GM19455 (cell line): ENCODE data around the gene ATP2A1.
"Not testable (repeated sequence)": the region's sequence is repeated elsewhere in the genome, so short reads cannot be mapped to it uniquely, and the experiment has no call there.

Experiments used
- ATAC-seq: cut with Tn5 transposase; IDR thresholded peaks from one replicate; pipeline ENCODE4 v1.9.1; 2021; ENCODE audit not compliant: unreplicated experiment

ATP2A1 gene

DNA sequence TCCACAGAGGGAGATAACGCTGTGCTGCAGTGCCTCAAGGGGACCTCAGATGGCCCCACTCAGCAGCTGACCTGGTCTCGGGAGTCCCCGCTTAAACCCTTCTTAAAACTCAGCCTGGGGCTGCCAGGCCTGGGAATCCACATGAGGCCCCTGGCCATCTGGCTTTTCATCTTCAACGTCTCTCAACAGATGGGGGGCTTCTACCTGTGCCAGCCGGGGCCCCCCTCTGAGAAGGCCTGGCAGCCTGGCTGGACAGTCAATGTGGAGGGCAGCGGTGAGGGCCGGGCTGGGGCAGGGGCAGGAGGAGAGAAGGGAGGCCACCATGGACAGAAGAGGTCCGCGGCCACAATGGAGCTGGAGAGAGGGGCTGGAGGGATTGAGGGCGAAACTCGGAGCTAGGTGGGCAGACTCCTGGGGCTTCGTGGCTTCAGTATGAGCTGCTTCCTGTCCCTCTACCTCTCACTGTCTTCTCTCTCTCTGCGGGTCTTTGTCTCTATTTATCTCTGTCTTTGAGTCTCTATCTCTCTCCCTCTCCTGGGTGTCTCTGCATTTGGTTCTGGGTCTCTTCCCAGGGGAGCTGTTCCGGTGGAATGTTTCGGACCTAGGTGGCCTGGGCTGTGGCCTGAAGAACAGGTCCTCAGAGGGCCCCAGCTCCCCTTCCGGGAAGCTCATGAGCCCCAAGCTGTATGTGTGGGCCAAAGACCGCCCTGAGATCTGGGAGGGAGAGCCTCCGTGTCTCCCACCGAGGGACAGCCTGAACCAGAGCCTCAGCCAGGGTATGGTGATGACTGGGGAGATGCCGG, 54.3 kb downstream of the ATP2A1 start:
- no peak for ATAC-seq

- ATAC-seq = no peak
These were observed 54.9 kb downstream of the ATP2A1 start for GRCh38 chr16:28933171-28933570.

DNA sequence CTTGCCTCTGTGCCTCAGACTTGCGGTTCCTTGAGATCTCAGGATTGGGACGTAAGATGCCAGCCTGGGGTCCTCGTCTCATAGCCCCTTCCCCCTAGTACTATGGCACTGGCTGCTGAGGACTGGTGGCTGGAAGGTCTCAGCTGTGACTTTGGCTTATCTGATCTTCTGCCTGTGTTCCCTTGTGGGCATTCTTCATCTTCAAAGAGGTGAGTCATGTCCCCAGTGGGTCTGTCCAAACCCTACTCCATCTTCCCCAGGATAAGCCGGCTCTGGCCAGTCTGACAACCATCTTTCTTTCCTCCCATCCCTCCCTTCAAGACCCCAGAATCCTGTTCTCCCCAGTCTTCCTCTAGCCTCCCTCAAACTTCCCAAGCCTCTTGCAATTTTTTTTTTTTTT, 57.1 kb downstream of the ATP2A1 start:
- ATAC-seq = no peak

- no peak for ATAC-seq
These were observed 57.9 kb downstream of the ATP2A1 start for GRCh38 chr16:28935924-28936783.

GRCh38 chr16:28936784-28937155, 58.5 kb downstream of the ATP2A1 start:
- no peak for ATAC-seq

GRCh38 chr16:28937222-28937876, 59.1 kb downstream of the ATP2A1 start:
- ATAC-seq = no peak

GRCh38 chr16:28938721-28939120, 60.4 kb downstream of the ATP2A1 start:
- ATAC-seq = no peak

DNA sequence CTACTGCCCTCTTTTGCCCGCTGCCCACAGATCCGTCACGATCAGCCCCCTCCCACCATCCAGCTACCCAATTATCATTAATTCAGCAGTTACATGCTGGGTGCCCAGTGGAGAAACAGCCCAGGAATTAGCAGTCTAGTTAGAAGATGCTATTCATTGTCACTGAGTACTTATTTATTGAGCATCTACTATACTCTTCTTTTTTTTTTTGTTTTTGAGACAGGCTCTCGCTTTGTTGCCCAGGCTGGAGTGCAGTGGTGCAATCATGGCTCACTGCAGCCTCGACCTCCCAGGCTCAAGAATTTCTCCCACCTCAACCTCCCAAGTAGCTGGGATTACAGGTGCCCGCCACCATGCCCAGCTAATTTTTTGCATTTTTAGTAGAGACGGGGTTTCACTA, 61.5 kb downstream of the ATP2A1 start:
- not testable (repeated sequence) for ATAC-seq

DNA sequence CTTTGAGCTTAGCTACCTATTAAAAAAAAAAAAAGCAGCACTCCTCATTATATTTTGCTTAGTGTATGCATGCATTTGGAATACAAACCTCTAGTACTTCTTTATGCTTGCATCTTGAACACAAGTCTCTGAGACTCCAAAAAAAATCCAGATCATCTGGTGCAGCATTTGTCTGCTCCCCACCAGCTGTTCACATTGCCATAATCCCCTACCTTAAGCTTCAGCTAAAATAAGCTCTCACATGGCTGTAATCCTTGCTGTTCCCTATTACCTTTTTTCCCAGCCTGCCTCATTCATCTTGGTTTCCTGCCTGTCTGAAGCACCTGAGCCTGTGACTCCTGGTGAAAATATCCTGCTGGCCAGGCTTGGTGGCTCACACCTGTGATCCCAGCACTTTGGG, 65.0 kb downstream of the ATP2A1 start:
- ATAC-seq = no peak

DNA sequence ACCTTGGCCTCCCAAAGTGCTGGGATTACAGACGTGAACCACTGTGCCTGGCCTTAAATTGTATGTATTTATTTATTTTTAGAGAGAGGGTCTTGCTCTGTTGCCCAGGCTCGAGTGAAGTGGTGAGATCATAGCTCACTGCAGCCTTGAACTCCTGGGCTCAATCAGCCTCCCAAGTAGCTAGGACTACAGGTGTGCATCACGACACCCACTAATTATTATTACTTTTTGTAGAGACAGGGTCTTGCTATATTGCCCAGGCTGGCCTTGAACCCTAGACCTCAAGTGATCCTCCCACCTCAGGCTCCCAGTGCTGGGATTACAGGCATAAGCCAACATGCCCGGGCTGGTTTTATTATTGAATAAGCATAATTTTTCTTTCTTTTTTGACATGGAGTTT, 68.4 kb downstream of the ATP2A1 start:
- no peak for ATAC-seq

- ATAC-seq = peak; percentile 91
These were observed 72.5 kb downstream of the ATP2A1 start, which contains the start of gene NFATC2IP for GRCh38 chr16:28950648-28951409. Gene NFATC2IP (plus strand): TSS chr16:28950937. CDS start chr16:28951012, 75 bp downstream.

DNA sequence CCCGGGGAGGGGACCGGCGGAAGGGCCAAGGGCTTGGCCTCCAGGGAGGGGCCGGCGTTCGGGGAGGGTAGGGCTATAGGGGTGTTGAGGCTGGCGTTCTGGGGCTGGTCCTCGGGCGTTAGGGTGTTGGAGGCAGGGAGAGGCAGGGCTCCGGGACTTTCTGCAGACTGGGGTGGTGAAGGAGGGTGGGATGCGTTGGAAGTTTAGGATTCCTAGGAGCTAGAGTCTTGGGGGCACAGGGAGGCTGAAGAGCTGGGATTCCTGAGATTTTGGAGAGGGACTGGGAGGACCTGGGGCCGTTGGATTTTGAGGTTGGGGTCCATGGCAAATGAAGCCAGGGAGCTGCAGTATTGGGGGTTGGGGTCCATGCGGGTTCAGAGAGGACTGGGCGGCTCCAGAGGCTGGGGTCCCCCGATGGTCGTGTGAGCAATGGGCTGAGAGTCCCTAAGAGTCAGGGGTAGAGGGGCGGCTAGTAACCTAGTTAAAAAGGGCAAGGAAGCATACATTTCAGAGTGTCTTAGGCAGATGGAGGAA, 73.2 kb downstream of the ATP2A1 start:
- no peak for ATAC-seq
